ENCODE results near the gene CHN2. TPM values are rescaled to one million over a fixed set of nuclear protein-coding genes. Genes with fewer than 3 reads are reported as not detected.

CHN2 gene
- total RNA-seq, 1 donor from 2014 or later, result 0.50 TPM

- Mint-ChIP-seq H3K27me3 (ENCODE audit: low read depth) (no peaks in the 10 kb centered on the region), H3K36me3 (ENCODE audit: low read depth) (peaks cover 2% of the 10 kb centered on the region), H3K9me3 (ENCODE audit: low read depth) (peaks cover 2% of the 10 kb centered on the region), H3K4me1 (ENCODE audit: low read depth) (no peaks in the 10 kb centered on the region), H3K27ac (ENCODE audit: unreplicated experiment) (no peak overlapping the region), H3K4me3 (ENCODE audit: unreplicated experiment) (no peak overlapping the region)
- TF ChIP-seq CTCF (IDR thresholded peaks at IDR 0.05), result no peak
- no peak for DNase-seq (ENCODE audit: low spot score)
Measured at GRCh38 chr7:29230871-29231345, 36.3 kb downstream of the CHN2 start.

GRCh38 chr7:29231671-29232232 lies 37.2 kb downstream of the CHN2 start:
- Mint-ChIP-seq H3K4me3 (ENCODE audit: unreplicated experiment) (no peak overlapping the region), H3K27ac (ENCODE audit: unreplicated experiment) (no peak overlapping the region), H3K27me3 (ENCODE audit: low read depth) (no peaks in the 10 kb centered on the region), H3K9me3 (ENCODE audit: low read depth) (peaks cover 2% of the 10 kb centered on the region), H3K36me3 (ENCODE audit: low read depth) (peaks cover 2% of the 10 kb centered on the region), H3K4me1 (ENCODE audit: low read depth) (no peaks in the 10 kb centered on the region)
- no peak for TF ChIP-seq CTCF (IDR thresholded peaks at IDR 0.05)
- DNase-seq (ENCODE audit: low spot score), result no peak

- no peak for TF ChIP-seq CTCF (IDR thresholded peaks at IDR 0.05)
- no peak for DNase-seq (ENCODE audit: low spot score)
- Mint-ChIP-seq H3K36me3 (ENCODE audit: low read depth) (peaks cover 2% of the 10 kb centered on the region), H3K27ac (ENCODE audit: unreplicated experiment) (no peak overlapping the region), H3K4me3 (ENCODE audit: unreplicated experiment) (no peak overlapping the region), H3K4me1 (ENCODE audit: low read depth) (no peaks in the 10 kb centered on the region), H3K27me3 (ENCODE audit: low read depth) (no peaks in the 10 kb centered on the region), H3K9me3 (ENCODE audit: low read depth) (peaks cover 2% of the 10 kb centered on the region)
Measured at GRCh38 chr7:29234438-29234837, 39.9 kb downstream of the CHN2 start.

- Mint-ChIP-seq H3K9me3 (ENCODE audit: low read depth) (peaks cover 2% of the 10 kb centered on the region), H3K27me3 (ENCODE audit: low read depth) (no peaks in the 10 kb centered on the region), H3K36me3 (ENCODE audit: low read depth) (peaks cover 2% of the 10 kb centered on the region), H3K4me1 (ENCODE audit: low read depth) (no peaks in the 10 kb centered on the region), H3K4me3 (ENCODE audit: unreplicated experiment) (no peak overlapping the region), H3K27ac (ENCODE audit: unreplicated experiment) (no peak overlapping the region)
- DNase-seq (ENCODE audit: low spot score), result no peak
- TF ChIP-seq CTCF (IDR thresholded peaks at IDR 0.05), result no peak
Measured at GRCh38 chr7:29236071-29236580, 41.6 kb downstream of the CHN2 start.

- no peaks in the 10 kb centered on the region for H3K27me3 Mint-ChIP-seq (ENCODE audit: low read depth)
- H3K27ac Mint-ChIP-seq (ENCODE audit: unreplicated experiment), result no peak overlapping the region
- no peak overlapping the region for H3K4me3 Mint-ChIP-seq (ENCODE audit: unreplicated experiment)
- TF ChIP-seq CTCF (IDR thresholded peaks at IDR 0.05), result no peak
- DNase-seq (ENCODE audit: low spot score), result no peak
- H3K9me3 Mint-ChIP-seq (ENCODE audit: low read depth), result peaks cover 2% of the 10 kb centered on the region
- H3K36me3 Mint-ChIP-seq (ENCODE audit: low read depth), result peaks cover 2% of the 10 kb centered on the region
- H3K4me1 Mint-ChIP-seq (ENCODE audit: low read depth), result no peaks in the 10 kb centered on the region
Measured at GRCh38 chr7:29236649-29237048, 42.1 kb downstream of the CHN2 start.
